H1 (cell line): ENCODE data around the gene PSME4. TPM values are rescaled to one million over a fixed set of nuclear protein-coding genes. Genes with fewer than 3 reads are reported as not detected.

ENCODE experiments used
- CTCF ChIA-PET: fragments of 300-600 bp; sonication (Branson Sonifier 250); formaldehyde crosslinking; loops from one replicate; lab custom pipeline; 2021; ENCODE audit not compliant: partially characterized antibody; lab: Charles Lee
- POLR2A ChIA-PET: fragments of 300-600 bp; sonication (Branson Sonifier 250); formaldehyde crosslinking; loops from one replicate; lab custom pipeline; 2021; ENCODE audit warnings: inconsistent platforms; ENCODE audit not compliant: partially characterized antibody; lab: Charles Lee
- DNase-seq, 2 experiments: peaks; one replicate each; pipeline versions ENCODE4 v3.0.0 to v3.0.0-alpha.2; 2010 to 2022; ENCODE audit warnings: low spot score in 2 of 2, low read depth in 1 of 2, mixed read lengths in 1 of 2
- FAIRE-seq: peaks from 2 replicates; lab custom pipeline; 2011; peaks lifted over from hg19 to GRCh38; lab: Jason Lieb, UNC
- H2AFZ ChIP-seq: 2 replicates; pipeline ENCODE4 v1.8.1; 2012; ENCODE audit warnings: low read length, inconsistent platforms
- H2AK5ac ChIP-seq: 2 replicates; pipeline ENCODE4 v1.6.1; 2013; ENCODE audit warnings: low read depth, low read length
- H2BK120ac ChIP-seq: replicated peaks from 2 replicates; pipeline ENCODE3; 2013; ENCODE audit warnings: low read depth, low read length, inconsistent platforms
- H2BK12ac ChIP-seq: 2 replicates; pipeline ENCODE4 v1.6.1; 2013; ENCODE audit warnings: low read depth, low read length
- H2BK15ac ChIP-seq: 2 replicates; pipeline ENCODE4 v1.6.1; 2013; ENCODE audit warnings: low read length
- H2BK20ac ChIP-seq: 2 replicates; pipeline ENCODE4 v1.6.1; 2013; ENCODE audit warnings: low read length
- H2BK5ac ChIP-seq: 2 replicates; pipeline ENCODE4 v1.6.1; 2013; ENCODE audit warnings: low read depth, low read length
- H3K14ac ChIP-seq: 2 replicates; pipeline ENCODE4 v1.6.1; 2013; ENCODE audit warnings: inconsistent platforms; ENCODE audit not compliant: insufficient read length
- H3K18ac ChIP-seq: 2 replicates; pipeline ENCODE4 v1.6.1; 2013; ENCODE audit warnings: low read length; ENCODE audit errors: extremely low read depth
- H3K23ac ChIP-seq: 2 replicates; pipeline ENCODE4 v1.6.1; 2013; ENCODE audit warnings: inconsistent platforms; ENCODE audit not compliant: insufficient read length
- H3K23me2 ChIP-seq: 2 replicates; pipeline ENCODE4 v1.6.1; 2013; ENCODE audit warnings: low read depth, low read length
- H3K27ac ChIP-seq: 2 replicates; pipeline ENCODE4 v1.6.1; 2011; ENCODE audit warnings: low read depth, low read length, inconsistent platforms
- H3K27me3 ChIP-seq, 4 experiments: replicated peaks in 1 of 4; 1 replicate in 1 of 4; 2 replicates in 3 of 4; pipeline versions ENCODE4 v1.6.1 to v1.8.1; 2011 to 2013; ENCODE audit warnings: low read length in 3 of 4, mild to moderate bottlenecking in 3 of 4, inconsistent platforms in 2 of 4, mixed read lengths in 2 of 4, moderate library complexity in 1 of 4; ENCODE audit not compliant: control insufficient read depth in 3 of 4, insufficient read depth in 3 of 4; ENCODE audit errors: extremely low read depth in 1 of 4
- H3K36me3 ChIP-seq, 4 experiments: 2 replicates each; pipeline versions ENCODE4 v1.6.1 to v1.8.1; 2011 to 2013; ENCODE audit warnings: mild to moderate bottlenecking in 4 of 4, low read length in 3 of 4, moderate library complexity in 2 of 4, control low read depth in 1 of 4, inconsistent platforms in 1 of 4; ENCODE audit not compliant: insufficient read depth in 4 of 4, control insufficient read depth in 2 of 4
- H3K4ac ChIP-seq: replicated peaks from 2 replicates; pipeline ENCODE3; 2013; ENCODE audit warnings: low read length, low read depth, mixed read lengths, inconsistent platforms; ENCODE audit not compliant: insufficient read length
- H3K4me1 ChIP-seq, 4 experiments: replicated peaks in 1 of 4; 1 replicate in 1 of 4; 2 replicates in 3 of 4; pipeline versions ENCODE4 v1.6.1 to v1.8.1; 2011 to 2013; ENCODE audit warnings: low read length in 3 of 4, inconsistent platforms in 2 of 4, mixed read lengths in 1 of 4; ENCODE audit not compliant: insufficient read depth in 4 of 4, control insufficient read depth in 3 of 4
- H3K4me2 ChIP-seq, 2 experiments: 2 replicates each; pipeline versions ENCODE4 v1.6.1 to v1.8.1; 2011 to 2013; ENCODE audit warnings: low read depth in 2 of 2, low read length in 2 of 2, control low read depth in 1 of 2, inconsistent platforms in 1 of 2, mild to moderate bottlenecking in 1 of 2; ENCODE audit not compliant: insufficient read depth in 1 of 2
- H3K4me3 ChIP-seq, 4 experiments: fragments of 200-600, 300-600 bp in 1 of 4; sonication (generic), shearing (Covaris generic), sonication (Bioruptor Twin) in 1 of 4; 2 replicates each; pipeline versions ENCODE4 v1.5.1 to v1.8.1; 2011 to 2016; ENCODE audit warnings: low read length in 4 of 4, low read depth in 3 of 4, control low read depth in 2 of 4, inconsistent platforms in 2 of 4, mild to moderate bottlenecking in 2 of 4, mixed read lengths in 1 of 4, moderate library complexity in 1 of 4; ENCODE audit not compliant: insufficient read depth in 2 of 4; ENCODE audit errors: extremely low read depth in 1 of 4
- H3K56ac ChIP-seq: replicated peaks from 2 replicates; pipeline ENCODE3; 2013; ENCODE audit warnings: low read depth, mild to moderate bottlenecking, mixed read lengths, low read length, inconsistent platforms; ENCODE audit not compliant: insufficient read length
- H3K79me1 ChIP-seq: 2 replicates; pipeline ENCODE4 v1.6.1; 2013; ENCODE audit warnings: low read depth, low read length, control low read depth
- H3K79me2 ChIP-seq, 2 experiments: 2 replicates each; pipeline versions ENCODE4 v1.6.1 to v1.8.1; 2012 to 2013; ENCODE audit warnings: low read length in 2 of 2, mild to moderate bottlenecking in 2 of 2, inconsistent platforms in 1 of 2; ENCODE audit not compliant: insufficient read depth in 2 of 2, control insufficient read depth in 1 of 2
- H3K9ac ChIP-seq, 4 experiments: replicated peaks in 1 of 4; 1 replicate in 1 of 4; 2 replicates in 3 of 4; pipeline versions ENCODE4 v1.6.1 to v1.8.1; 2011 to 2013; ENCODE audit warnings: low read depth in 3 of 4, low read length in 3 of 4, control low read depth in 2 of 4, mild to moderate bottlenecking in 2 of 4, moderate library complexity in 2 of 4, inconsistent platforms in 1 of 4; ENCODE audit errors: extremely low read depth in 1 of 4
- H3K9me3 ChIP-seq, 2 experiments: 2 replicates each; pipeline versions ENCODE4 v1.6.1 to v1.8.1; 2012 to 2013; ENCODE audit warnings: mild to moderate bottlenecking in 2 of 2, moderate library complexity in 2 of 2, control low read depth in 1 of 2, inconsistent platforms in 1 of 2, low read depth in 1 of 2, low read length in 1 of 2, mixed read lengths in 1 of 2; ENCODE audit not compliant: insufficient read depth in 2 of 2
- H4K20me1 ChIP-seq, 2 experiments: replicated peaks in 1 of 2; 2 replicates each; pipeline versions ENCODE3 to v1.8.1; 2011 to 2013; ENCODE audit warnings: inconsistent platforms in 2 of 2, low read length in 2 of 2, mild to moderate bottlenecking in 1 of 2; ENCODE audit not compliant: insufficient read depth in 2 of 2, control insufficient read depth in 1 of 2
- H4K5ac ChIP-seq: 2 replicates; pipeline ENCODE4 v1.6.1; 2013; ENCODE audit warnings: low read length, low read depth, mixed read lengths, inconsistent platforms; ENCODE audit not compliant: insufficient read length
- H4K8ac ChIP-seq: 2 replicates; pipeline ENCODE4 v1.8.0; 2013; ENCODE audit warnings: mild to moderate bottlenecking, moderate library complexity, low read length, inconsistent platforms; ENCODE audit not compliant: insufficient read depth; ENCODE audit errors: extremely low read depth
- H4K91ac ChIP-seq: replicated peaks from 2 replicates; pipeline ENCODE3; 2013; ENCODE audit warnings: low read length, mixed read lengths, inconsistent platforms; ENCODE audit not compliant: insufficient read length
- CBX5 ChIP-seq: fragments of 300-800, 300-1000 bp; sonication (generic); IDR thresholded peaks from 2 replicates; pipeline ENCODE4 v1.7.1; 2016; ENCODE audit warnings: antibody characterized with exemption, low read length, low read depth
- CBX8 ChIP-seq: fragments of 300-800, 300-1000 bp; sonication (generic); IDR thresholded peaks from 2 replicates; pipeline ENCODE4 v1.7.1; 2016; ENCODE audit warnings: low read depth, low read length, borderline replicate concordance
- CEBPB ChIP-seq: IDR thresholded peaks from 2 replicates; pipeline ENCODE4 v1.6.1; 2012; ENCODE audit warnings: low read depth, low read length
- GABPA ChIP-seq: IDR thresholded peaks from 2 replicates; pipeline ENCODE4 v1.6.1; 2011; ENCODE audit warnings: mild to moderate bottlenecking, low read length, moderate library complexity, borderline replicate concordance; ENCODE audit not compliant: insufficient read depth
- GTF2F1 ChIP-seq: IDR thresholded peaks from 2 replicates; pipeline ENCODE4 v1.6.1; 2012; ENCODE audit warnings: low read depth, low read length, improper control_type of control experiment, borderline replicate concordance
- PHF8 ChIP-seq: fragments of 200-600 bp; sonication (generic); conservative IDR thresholded peaks from 2 replicates; pipeline ENCODE4 v1.7.1; 2012; ENCODE audit warnings: low read depth, mild to moderate bottlenecking, inconsistent platforms, low read length, moderate library complexity
- POLR2AphosphoS5 ChIP-seq: IDR thresholded peaks from 2 replicates; pipeline ENCODE4 v1.6.1; 2011; ENCODE audit warnings: low read depth, low read length
- POU5F1 ChIP-seq: IDR thresholded peaks from 2 replicates; pipeline ENCODE4 v1.6.1; 2011; ENCODE audit warnings: low read depth, mild to moderate bottlenecking, low read length, moderate library complexity
- RAD21 ChIP-seq, 2 experiments: IDR thresholded peaks in 1 of 2; conservative IDR thresholded peaks in 1 of 2; 2 replicates each; pipeline ENCODE4 v1.6.1; 2011; ENCODE audit warnings: low read depth in 2 of 2, low read length in 2 of 2, improper control_type of control experiment in 1 of 2, inconsistent platforms in 1 of 2, mild to moderate bottlenecking in 1 of 2, moderate library complexity in 1 of 2
- RBBP5 ChIP-seq: IDR thresholded peaks from 2 replicates; pipeline ENCODE4 v1.7.1; 2012; ENCODE audit warnings: low read depth, mild to moderate bottlenecking, inconsistent platforms, low read length, moderate library complexity, borderline replicate concordance
- SUZ12 ChIP-seq: fragments of 200-600 bp; sonication (generic); IDR thresholded peaks from 2 replicates; pipeline ENCODE4 v1.6.1; 2012; ENCODE audit warnings: mild to moderate bottlenecking, inconsistent platforms, low read length, moderate library complexity, mixed read lengths
- WGBS, 2 experiments: shearing (Covaris generic) in 1 of 2; methylation state at CpG; one replicate each; pipeline versions ENCODE4 v1.1.6 to v1.1.7; 2013 to 2015; ENCODE audit warnings: low lambda C conversion rate in 2 of 2, mixed read lengths in 2 of 2, inconsistent platforms in 1 of 2, low coverage in 1 of 2, missing lambda C conversion rate in 1 of 2; ENCODE audit not compliant: insufficient replicate concordance in 2 of 2, insufficient coverage in 1 of 2, insufficient read length in 1 of 2; ENCODE audit errors: extremely low coverage in 1 of 2, missing lambda C conversion rate in 1 of 2; 5-methylcytosine and 5-hydroxymethylcytosine counted together
- polyA plus RNA-seq, 7 experiments: library from polyadenylated mRNA; depleted of rRNA in 3 of 7; stranded (reverse) in 5 of 7; unstranded in 2 of 7; fragments of >200 nt in 5 of 7; fragments of 200-250 nt in 2 of 7; gene quantifications; 1 replicate in 5 of 7; 2 replicates in 1 of 7; 4 replicates in 1 of 7; pipeline versions ENCODE4 v1.2.1 to v1.2.3, GENCODE V29; 2011 to 2013; ENCODE audit warnings: missing spikeins in 2 of 7, mixed read lengths in 2 of 7
- total RNA-seq: library from RNA; stranded (reverse); fragmentation: NEBNext Ultra II Directional; extraction: Animal tissue kit (Norgen Biotek cat#: 25700); gene quantifications from 2 replicates; pipeline ENCODE4 v1.2.1, GENCODE V29; 2021
- TF ChIP-seq, protein P1 (sequence below): IDR thresholded peaks from 2 replicates; pipeline ENCODE4 v1.6.1; 2011; ENCODE audit warnings: low read depth, mild to moderate bottlenecking, low read length; ENCODE audit not compliant: insufficient read depth

Gene PSME4
- total and polyA plus RNA-seq, 2 of the 8 experiments (the other 6 are each of a cell fraction or from before 2014, with no cell fraction given): 42.2 to 116 TPM

DNA sequence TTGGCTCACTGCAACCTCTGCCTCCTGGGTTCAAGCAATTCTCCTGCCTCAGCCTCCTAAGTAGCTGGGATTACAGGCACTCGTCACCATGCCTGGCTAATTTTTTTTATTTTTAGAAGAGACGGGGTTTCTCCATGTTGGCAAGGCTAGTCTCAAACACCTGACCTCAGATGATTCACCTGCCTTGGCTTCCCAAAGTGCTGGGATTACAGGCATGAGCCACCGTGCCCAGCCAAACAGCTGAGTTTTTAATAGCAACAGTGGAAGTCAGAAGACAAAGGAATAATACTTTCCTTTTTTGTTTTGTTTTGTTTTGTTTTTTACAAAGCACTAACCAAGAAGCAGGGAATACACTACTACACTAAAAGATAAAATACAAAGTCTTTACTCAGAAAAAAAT lies 127.9 kb downstream of the PSME4 start:
- Histone ChIP-seq H4K91ac (no peak overlapping the region), H2BK120ac (no peak overlapping the region), H3K9me3 (peaks cover 2 to 3% of the 10 kb centered on the region in 2 experiments; a peak in 1 of 4 replicates), H3K23ac (no peak overlapping the region), H4K20me1 (no peaks in the 10 kb centered on the region), H3K36me3 (no peaks in the 10 kb centered on the region), H3K23me2 (no peaks in the 10 kb centered on the region; the same call in 1 of the 2 replicates), H4K5ac (no peak overlapping the region), H3K56ac (no peak overlapping the region), H2BK12ac (no peak overlapping the region), H2BK5ac (no peak overlapping the region), H3K27me3 (no peaks in the 10 kb centered on the region), H3K9ac (no peak overlapping the region), H3K79me2 (no peaks in the 10 kb centered on the region), H3K18ac (no peak overlapping the region), H3K4me3 (no peak overlapping the region), H2BK15ac (no peak overlapping the region), H2AK5ac (no peak overlapping the region), H3K79me1 (no peaks in the 10 kb centered on the region), H4K8ac (no peak overlapping the region), H3K27ac (no peak overlapping the region), H2AFZ (no peak overlapping the region), H3K14ac (no peak overlapping the region), H2BK20ac (no peak overlapping the region), H3K4me1 (no peaks in the 10 kb centered on the region), H3K4ac (no peak overlapping the region), H3K4me2 (no peak overlapping the region)
- DNase-seq (no peak), FAIRE-seq (no peak)
- ChIA-PET POLR2A (no interaction called here), CTCF (no interaction called here)
- WGBS, 2 experiments: 94% methylated on average over 3 of the region's 3 CpGs; no CpG with 5 or more reads in 1 of the 2 experiments
- no peak for TF ChIP-seq RBBP5
- TF ChIP-seq CBX5: no peak
- no peak for TF ChIP-seq SUZ12
- no peak for TF ChIP-seq CEBPB
- no peak for TF ChIP-seq GTF2F1
- no peak for TF ChIP-seq PHF8
- no peak for TF ChIP-seq CBX8
- no peak for TF ChIP-seq GABPA
- no peak for TF ChIP-seq POU5F1
- no peak for TF ChIP-seq POLR2AphosphoS5
- TF ChIP-seq RAD21 (IDR thresholded peaks at IDR 0.05 in 1 of 2, conservative IDR thresholded peaks at IDR 0.05 in 1 of 2; ENCODE audit: low read depth in 2 of 2, low read length in 2 of 2): no peak
- TF ChIP-seq, protein P1, sequence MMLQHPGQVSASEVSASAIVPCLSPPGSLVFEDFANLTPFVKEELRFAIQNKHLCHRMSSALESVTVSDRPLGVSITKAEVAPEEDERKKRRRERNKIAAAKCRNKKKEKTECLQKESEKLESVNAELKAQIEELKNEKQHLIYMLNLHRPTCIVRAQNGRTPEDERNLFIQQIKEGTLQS: no peak
